Neutrophil (primary cell): ENCODE measurements around the gene GGT7.
"Not testable (repeated sequence)": the region's sequence is repeated elsewhere in the genome, so short reads cannot be mapped to it uniquely, and the experiment has no call there.

Experiments
- H3K27ac ChIP-seq: fragments of 200-600 bp; sonication (generic); 2 replicates; pipeline ENCODE4 v1.5.1; 2016; ENCODE audit warnings: mild to moderate bottlenecking, moderate library complexity
- H3K27me3 ChIP-seq: fragments of 200-600 bp; sonication (generic); 2 replicates; pipeline ENCODE4 v1.6.0; 2016; ENCODE audit warnings: mild to moderate bottlenecking
- H3K36me3 ChIP-seq: fragments of 200-600 bp; sonication (generic); 2 replicates; pipeline ENCODE4 v1.5.1; 2017
- H3K4me1 ChIP-seq, 2 experiments: fragments of 200-600 bp in 1 of 2; sonication (generic) in 1 of 2; 1 replicate in 1 of 2; 2 replicates in 1 of 2; pipeline versions ENCODE4 v1.5.1 to v1.6.1; 2013 to 2016; ENCODE audit warnings: low read depth in 1 of 2, low read length in 1 of 2, mild to moderate bottlenecking in 1 of 2, moderate library complexity in 1 of 2; ENCODE audit not compliant: control insufficient read depth in 1 of 2, insufficient read depth in 1 of 2
- H3K4me3 ChIP-seq, 2 experiments: fragments of 200-600 bp in 1 of 2; sonication (generic) in 1 of 2; 1 replicate in 1 of 2; 2 replicates in 1 of 2; pipeline ENCODE4 v1.5.1; 2013 to 2016; ENCODE audit warnings: low read depth in 1 of 2, low read length in 1 of 2, mild to moderate bottlenecking in 1 of 2, moderate library complexity in 1 of 2
- H3K9me3 ChIP-seq: fragments of 200-600 bp; sonication (generic); 2 replicates; pipeline ENCODE4 v1.5.1; 2016
- TF ChIP-seq, protein P1 (sequence below): fragments of 200-600 bp; sonication (generic); IDR thresholded peaks from 2 replicates; pipeline ENCODE4 v1.5.1; 2016; ENCODE audit warnings: antibody characterized with exemption

Gene GGT7

DNA sequence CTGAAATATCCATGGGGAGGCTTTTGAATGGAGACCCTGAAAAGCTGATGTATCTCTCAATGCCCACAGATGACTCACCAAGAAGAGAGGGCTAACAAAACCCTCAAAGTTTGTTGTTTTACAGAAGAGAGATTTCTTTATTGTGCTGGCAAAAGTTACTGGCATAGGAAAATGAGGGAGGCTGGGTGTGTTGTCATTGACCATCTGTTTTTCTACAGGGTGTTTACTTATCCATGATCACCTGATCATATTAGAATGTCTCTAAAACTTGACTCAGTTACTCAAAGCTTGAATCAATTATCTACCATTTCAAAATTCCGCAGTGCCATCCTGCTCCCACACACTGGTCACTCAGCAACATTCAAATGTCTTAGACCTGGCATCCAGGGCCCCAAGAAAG, 57.0 kb downstream of the GGT7 start:
- peaks cover 14 to 15% of the 10 kb centered on the region in 2 experiments for H3K4me1 ChIP-seq
- no peaks in the 10 kb centered on the region for H3K36me3 ChIP-seq
- no peak overlapping the region for H3K4me3 ChIP-seq
- H3K27ac ChIP-seq: no peak overlapping the region
- TF ChIP-seq, protein P1, sequence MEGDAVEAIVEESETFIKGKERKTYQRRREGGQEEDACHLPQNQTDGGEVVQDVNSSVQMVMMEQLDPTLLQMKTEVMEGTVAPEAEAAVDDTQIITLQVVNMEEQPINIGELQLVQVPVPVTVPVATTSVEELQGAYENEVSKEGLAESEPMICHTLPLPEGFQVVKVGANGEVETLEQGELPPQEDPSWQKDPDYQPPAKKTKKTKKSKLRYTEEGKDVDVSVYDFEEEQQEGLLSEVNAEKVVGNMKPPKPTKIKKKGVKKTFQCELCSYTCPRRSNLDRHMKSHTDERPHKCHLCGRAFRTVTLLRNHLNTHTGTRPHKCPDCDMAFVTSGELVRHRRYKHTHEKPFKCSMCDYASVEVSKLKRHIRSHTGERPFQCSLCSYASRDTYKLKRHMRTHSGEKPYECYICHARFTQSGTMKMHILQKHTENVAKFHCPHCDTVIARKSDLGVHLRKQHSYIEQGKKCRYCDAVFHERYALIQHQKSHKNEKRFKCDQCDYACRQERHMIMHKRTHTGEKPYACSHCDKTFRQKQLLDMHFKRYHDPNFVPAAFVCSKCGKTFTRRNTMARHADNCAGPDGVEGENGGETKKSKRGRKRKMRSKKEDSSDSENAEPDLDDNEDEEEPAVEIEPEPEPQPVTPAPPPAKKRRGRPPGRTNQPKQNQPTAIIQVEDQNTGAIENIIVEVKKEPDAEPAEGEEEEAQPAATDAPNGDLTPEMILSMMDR: no peak
- H3K27me3 ChIP-seq: no peaks in the 10 kb centered on the region
- H3K9me3 ChIP-seq: no peaks in the 10 kb centered on the region

DNA sequence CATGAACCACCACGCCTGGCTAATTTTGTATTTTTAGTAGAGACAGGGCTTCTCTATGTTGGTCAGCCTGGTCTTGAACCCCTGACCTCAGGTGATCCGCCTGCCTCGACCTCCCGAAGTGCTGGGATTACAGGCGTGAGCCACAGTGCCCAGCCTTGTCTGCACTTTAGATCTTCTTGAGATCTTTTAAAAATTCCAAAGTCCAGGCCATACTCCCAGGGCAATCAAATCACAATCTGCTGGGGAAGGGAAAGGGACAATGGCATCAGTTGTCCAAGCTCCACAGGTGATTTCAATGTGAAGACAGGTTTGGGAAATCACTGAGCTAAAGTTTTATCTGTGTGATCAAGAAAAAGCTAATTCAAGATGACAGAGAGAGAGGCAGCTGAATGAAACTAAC, 64.1 kb downstream of the GGT7 start:
- no peaks in the 10 kb centered on the region for H3K9me3 ChIP-seq
- no peaks in the 10 kb centered on the region for H3K36me3 ChIP-seq
- TF ChIP-seq, protein P1: no peak
- H3K4me1 ChIP-seq: peaks cover 7 to 11% of the 10 kb centered on the region in 2 experiments
- H3K27ac ChIP-seq: no peak overlapping the region
- H3K27me3 ChIP-seq: no peaks in the 10 kb centered on the region
- no peak overlapping the region for H3K4me3 ChIP-seq

DNA sequence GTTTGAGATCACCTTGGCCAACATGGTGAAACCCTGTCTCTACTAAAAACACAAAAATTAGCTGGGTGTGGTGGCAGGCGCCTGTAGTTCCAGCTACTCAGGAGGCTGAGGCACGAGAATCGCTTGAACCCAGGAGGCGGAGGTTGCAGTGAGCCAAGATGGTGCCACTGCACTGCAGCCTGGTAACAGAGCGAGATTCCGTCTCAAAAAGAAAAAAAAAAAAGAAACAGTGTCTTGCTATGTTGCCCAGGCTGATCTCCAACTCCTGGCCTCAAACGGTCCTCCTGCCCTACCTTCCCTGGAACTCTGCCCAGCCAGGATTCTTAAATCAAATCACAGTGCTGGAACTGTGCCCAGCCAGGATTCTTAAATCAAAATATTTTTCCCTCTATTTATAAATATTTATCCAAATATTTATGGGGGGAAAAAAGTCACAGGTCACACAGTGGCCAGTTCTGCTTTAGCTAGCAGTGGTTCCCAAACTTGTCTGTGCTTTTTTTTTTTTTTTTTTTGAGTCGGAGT, 64.7 kb downstream of the GGT7 start:
- not testable (repeated sequence) for H3K9me3 ChIP-seq, H3K27ac ChIP-seq, H3K36me3 ChIP-seq, H3K4me3 ChIP-seq, H3K27me3 ChIP-seq
- peaks cover 7 to 11% of the 10 kb centered on the region in 2 experiments for H3K4me1 ChIP-seq

DNA sequence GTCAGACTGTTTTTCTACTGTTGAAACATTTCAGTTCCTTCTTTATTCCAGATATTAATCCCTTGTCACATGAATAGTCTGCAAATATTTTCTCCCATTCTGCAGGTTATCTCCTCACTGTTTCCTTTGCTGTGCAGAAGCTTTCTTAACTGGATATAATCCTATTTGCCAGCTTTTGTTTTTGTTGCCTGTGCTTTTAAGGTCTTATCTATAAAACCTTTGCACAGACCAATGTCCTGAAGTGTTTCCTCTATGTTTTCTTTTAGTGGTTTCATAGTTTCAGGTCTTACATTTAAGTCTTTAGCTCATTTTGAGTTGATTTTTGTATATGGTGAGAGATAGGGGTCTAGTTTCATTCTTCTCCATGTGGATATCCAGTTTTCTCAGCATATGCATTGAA, 66.4 kb downstream of the GGT7 start:
- Histone ChIP-seq H3K27me3 (no peaks in the 10 kb centered on the region), H3K4me3 (no peak overlapping the region), H3K27ac (no peak overlapping the region), H3K36me3 (no peaks in the 10 kb centered on the region), H3K9me3 (no peaks in the 10 kb centered on the region), H3K4me1 (peaks cover 0 to 5% of the 10 kb centered on the region in 2 experiments)
- TF ChIP-seq, protein P1: no peak

DNA sequence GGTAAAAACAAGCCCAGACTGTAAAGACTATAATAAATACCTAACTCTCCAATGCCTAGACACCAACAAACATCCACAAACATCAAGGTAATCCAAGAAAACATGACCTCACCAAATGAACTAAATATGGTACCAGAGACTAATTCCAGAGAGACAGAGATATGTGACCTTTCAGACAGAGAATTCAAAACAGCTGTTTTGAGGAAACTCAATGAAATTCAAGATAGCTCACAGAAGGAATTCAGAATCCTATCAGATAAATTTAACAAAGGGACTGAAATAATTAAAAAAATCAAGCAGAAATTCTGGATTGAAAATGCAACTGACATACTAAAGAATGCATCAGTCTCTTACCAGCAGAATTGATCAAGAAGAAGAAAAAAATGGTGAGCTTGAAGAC, 73.8 kb downstream of the GGT7 start:
- TF ChIP-seq, protein P1: no peak
- peaks cover 18% of the 10 kb centered on the region in 2 experiments for H3K4me1 ChIP-seq
- H3K27me3 ChIP-seq: no peaks in the 10 kb centered on the region
- H3K27ac ChIP-seq: no peak overlapping the region
- H3K36me3 ChIP-seq: no peaks in the 10 kb centered on the region
- no peak overlapping the region for H3K4me3 ChIP-seq
- no peaks in the 10 kb centered on the region for H3K9me3 ChIP-seq

DNA sequence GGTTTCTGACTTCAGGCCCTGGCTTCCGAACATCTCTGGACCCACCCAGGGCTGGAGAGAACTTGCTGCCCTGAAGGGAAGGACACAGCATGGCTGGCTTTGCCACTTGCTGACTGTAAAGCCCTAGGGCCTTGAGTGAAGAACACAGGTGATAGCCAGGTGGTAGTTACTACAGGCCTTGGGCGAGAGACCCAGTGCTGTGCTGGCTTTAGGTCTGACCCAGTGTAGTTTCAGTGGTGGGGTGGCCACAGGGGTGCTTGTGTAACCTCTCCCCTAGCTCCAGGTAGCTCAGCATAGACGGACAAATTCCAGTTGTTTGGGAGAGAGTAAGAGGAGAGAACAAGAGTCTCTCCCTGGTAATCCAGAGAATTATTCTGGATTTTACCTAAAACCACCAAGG, 74.3 kb downstream of the GGT7 start:
- Histone ChIP-seq H3K27ac (no peak overlapping the region), H3K4me1 (peaks cover 23% of the 10 kb centered on the region in 2 experiments)
- TF ChIP-seq, protein P1: no peak

More for the DNA sequence above, 74.3 kb downstream of the GGT7 start:
- Histone ChIP-seq H3K4me3 (no peak overlapping the region), H3K36me3 (no peaks in the 10 kb centered on the region), H3K9me3 (no peaks in the 10 kb centered on the region), H3K27me3 (no peaks in the 10 kb centered on the region)
